DLD1 (cell line): ENCODE results near the gene CAV1.

ENCODE experiments used
- in situ Hi-C: cut with HindIII; loops from 2 replicates; pipeline ENCODE4 v1.10.0; 2017; ENCODE audit warnings: low sequenced_read_pairs

CAV1 gene

GRCh38 chr7:116552602-116553001 lies 27.8 kb downstream of the CAV1 start:
- in situ Hi-C loops, result no loop called here

DNA sequence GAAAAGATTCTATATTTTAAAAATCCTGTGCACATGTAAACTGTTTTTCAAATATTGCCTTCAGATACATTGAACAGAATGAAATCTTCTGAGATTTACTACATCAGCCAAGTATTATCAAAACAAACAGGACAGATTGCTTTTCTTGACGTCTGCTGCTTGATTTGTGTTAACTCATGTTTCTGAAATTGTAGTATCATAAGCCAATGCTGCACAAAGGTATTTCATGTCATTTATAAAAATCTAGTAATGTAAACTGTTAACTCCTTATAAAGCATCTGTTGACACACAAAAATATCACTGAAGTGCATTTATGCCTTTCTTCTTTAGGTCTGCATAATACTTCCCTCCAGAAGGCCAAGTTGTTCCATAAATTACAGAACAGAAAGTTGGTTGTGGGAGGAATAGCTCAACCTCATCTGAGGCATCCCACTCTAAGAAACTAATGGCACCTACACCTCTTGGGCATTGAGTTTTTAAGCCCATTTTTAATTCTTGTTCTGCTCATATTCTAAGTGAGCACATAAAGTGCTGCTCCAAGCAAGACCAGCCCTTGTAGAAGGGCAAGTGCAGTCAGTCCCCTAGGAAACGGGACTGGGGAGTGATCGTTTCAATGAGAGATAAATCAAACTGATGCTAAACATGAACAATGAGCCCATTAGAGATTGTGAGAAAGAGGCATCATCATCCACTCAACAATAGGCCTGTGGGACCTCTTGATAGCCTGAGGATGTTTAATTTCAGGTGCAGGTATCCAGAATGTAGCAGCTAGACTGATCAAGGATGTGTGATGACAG lies 28.5 kb downstream of the CAV1 start:
- in situ Hi-C loops, result no loop called here

DNA sequence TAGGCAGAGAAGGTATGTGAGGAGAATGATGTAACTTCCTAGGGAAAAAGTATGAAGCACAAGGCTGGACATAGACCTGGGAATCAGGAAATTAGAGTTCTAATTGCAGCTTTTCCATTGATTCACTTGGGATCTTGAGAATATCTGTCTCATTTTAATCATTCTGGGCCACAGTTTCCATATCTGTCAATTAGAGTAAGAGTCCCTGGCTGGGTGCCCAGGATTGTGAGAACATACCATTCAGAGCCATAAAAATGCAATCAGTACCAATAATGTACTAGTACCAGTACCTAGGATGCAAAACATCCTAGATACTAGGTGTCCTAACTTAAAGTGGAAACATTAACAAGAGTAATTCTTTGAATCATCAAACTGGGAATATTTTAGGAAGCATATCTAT lies 29.6 kb downstream of the CAV1 start:
- in situ Hi-C loops, result no loop called here

- in situ Hi-C loops, result no loop called here
Observed at GRCh38 chr7:116554911-116555310, 30.1 kb downstream of the CAV1 start.

DNA sequence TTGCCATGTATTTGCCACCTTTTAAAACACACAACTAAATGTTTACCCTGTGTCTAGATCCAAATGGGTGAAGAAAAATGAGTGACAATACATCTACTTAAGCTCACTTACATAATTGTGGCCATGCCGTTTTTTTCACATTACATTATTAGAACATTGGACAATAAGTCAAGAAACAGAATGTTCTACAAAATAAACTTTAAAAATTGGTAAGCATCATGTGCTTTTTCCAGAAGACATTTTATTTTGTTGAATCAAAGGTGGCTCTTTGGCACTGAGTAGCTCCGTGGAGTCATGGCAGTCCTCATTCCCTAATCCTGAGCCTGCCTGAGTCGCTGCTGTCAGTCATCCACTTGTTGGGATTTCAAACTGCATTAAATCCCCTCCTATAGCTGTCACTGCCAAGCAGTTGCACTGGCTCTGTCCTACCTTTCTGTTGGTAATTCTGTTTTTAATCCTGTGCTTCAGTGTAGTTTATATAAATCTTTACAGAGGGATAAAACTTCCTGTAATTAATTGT lies 32.3 kb downstream of the CAV1 start:
- in situ Hi-C loops, result no loop called here

- in situ Hi-C loops, result no loop called here
Observed at GRCh38 chr7:116557901-116558300, 33.1 kb downstream of the CAV1 start.

GRCh38 chr7:116560021-116560970 lies 35.5 kb downstream of the CAV1 start:
- in situ Hi-C loops, result no loop called here

DNA sequence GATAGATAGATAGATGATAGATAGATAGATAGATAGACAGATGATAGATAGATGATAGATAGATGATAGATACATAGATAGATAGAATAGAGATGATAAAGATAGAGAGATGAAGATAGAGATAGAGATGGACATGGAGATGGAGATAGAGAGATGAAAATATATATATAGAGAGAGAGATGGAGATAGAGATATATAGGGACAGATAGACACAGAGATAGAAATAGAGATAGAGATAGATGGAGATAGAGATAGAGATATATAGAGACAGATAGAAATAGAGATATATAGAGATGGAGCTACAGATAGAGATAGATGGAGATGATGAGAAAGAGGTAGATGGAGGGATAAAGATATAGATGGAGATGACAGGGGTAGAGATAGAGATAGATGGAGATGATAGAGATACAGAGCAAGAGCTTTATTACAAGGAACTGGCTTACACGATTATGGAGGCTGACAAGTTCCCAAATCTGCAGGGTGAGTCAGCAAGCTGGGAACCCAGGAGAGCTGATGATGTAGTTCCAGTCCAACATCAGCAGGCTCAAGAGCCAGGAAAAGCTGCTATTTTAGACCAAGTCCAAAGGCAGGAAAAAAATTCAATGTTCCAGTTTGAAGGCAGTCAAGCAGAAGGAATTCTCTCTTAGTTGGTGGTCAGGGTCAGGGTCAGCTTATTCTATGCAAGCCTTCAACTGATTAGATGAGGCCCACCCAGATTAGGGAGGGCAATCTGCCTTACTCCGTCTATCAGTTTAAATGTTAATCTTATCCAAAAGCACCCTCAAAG lies 37.1 kb downstream of the CAV1 start:
- in situ Hi-C loops, result no loop called here

DNA sequence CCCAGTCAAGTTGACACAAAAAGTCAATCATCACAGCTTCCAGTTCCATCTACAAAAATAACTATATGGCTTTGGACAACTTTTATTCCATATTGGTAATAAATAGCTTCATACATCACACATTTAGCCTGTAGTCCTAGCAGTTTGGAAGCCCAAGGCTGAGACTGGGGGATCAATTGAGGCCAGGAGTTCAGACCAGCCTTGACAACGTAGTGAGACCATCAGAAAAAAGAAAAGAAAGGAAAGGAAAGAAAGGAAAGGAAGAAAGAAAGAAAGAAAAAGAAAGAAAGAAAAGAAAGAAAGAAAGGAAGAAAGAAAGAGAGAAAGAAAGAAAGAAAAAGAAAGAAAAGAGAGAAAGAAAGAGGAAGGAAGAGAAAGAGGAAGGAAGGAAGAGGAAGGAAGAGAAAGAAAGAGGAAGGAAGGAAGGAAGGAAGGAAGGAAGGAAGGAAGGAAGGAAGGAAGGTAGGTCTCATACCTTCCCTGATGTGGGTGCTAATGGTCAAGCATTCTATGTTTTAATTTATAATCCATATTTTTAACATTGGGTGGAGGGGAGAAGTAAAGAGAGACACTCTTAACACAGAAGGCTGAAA lies 37.8 kb downstream of the CAV1 start:
- in situ Hi-C loops, result no loop called here

DNA sequence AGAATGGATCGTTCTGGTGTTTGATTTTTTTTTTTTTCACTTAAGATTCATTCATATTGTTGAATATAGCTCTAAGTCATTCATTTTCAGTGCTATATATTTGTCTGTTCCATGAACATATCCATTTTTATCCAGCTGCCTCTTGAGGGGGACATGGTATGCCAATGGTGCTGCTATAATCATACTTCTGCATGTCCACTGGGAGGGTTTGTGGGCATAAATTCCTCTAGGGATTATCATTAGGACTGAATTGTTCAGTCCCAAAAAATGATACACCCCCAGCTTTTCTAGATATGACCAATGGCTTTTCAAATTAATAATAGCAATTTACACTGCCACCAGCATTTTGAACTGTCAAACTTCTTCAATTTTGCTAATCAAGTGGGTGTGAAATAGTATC lies 41.1 kb downstream of the CAV1 start:
- in situ Hi-C loops, result no loop called here

- in situ Hi-C loops, result no loop called here
Observed at GRCh38 chr7:116566666-116567065, 41.8 kb downstream of the CAV1 start.

- in situ Hi-C loops, result no loop called here
Observed at GRCh38 chr7:116569737-116570136, 44.9 kb downstream of the CAV1 start.

DNA sequence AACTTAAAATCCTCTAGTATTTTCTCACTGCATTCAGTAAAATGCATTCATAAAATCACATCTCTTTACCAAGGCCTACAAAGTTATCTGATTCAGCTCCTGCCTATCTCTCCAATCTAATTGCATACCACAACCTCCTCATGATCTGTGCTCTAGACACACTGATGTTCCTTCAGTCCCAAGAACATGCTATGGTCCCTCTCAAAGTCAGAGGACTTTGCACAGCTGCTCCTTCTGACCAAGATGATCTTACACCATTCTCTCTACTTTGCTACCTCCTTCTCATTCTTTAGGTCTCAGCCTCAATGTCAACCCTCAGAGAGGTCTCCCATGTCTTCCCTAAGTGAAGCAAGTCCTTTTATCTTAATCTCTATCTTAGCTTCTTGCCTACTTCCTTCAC lies 45.5 kb downstream of the CAV1 start:
- in situ Hi-C loops, result no loop called here

- in situ Hi-C loops, result no loop called here
Observed at GRCh38 chr7:116571037-116571436, 46.2 kb downstream of the CAV1 start.

DNA sequence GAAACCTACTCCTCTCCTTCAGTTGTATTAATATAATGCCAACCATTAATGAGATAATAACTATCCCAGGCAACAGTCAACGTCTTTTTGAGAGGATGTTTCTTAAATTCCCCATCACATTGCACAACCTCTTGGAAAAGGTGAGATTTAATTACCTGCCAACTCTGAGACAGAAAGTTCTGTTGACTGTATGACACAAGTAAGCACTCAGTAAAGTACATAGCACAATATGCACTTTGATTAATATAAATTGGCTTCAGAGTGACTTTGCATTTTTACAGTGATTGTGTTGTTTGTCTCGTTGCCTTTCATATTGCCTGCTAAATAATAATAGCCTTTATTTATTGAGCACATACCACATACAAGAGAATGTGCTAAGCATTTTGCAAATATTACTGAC lies 46.7 kb downstream of the CAV1 start:
- in situ Hi-C loops, result no loop called here

DNA sequence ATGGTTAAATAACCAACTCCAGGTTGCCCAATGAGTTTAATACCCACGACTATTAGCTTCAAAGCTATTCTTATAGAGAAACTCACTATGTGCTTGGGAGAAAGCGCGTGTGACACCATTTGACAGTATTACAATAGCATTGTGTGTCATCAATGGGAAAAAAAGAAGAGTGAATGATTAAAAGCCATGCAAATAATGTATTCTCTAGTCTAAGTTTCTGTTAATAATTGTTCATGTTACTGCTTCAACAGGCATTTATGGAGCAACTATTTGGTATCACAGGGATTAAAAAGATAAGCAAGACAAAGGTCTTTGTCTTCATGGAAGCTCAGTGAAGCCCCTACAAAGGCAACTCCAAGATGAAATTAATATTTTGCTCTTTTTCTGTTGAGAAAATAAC lies 47.2 kb downstream of the CAV1 start:
- in situ Hi-C loops, result no loop called here

DNA sequence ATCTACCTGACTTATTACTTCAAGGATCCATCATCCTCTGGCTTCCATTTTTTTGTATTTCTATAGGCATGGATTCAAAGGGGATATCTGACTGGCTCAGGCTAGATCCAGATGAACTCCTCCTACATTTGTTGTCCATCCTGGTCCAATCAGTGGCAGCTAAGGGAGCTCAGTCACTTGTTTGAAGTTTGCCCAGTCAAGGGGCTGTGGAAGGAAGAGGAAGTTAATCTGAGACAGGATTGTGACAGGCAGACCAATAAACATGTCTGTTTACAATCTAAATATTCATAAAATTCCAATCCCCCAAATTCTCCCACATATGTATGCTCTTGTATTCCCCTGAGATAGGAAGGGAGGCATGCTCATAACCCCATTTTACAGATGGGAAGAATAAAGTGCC lies 48.7 kb downstream of the CAV1 start:
- in situ Hi-C loops, result no loop called here

DNA sequence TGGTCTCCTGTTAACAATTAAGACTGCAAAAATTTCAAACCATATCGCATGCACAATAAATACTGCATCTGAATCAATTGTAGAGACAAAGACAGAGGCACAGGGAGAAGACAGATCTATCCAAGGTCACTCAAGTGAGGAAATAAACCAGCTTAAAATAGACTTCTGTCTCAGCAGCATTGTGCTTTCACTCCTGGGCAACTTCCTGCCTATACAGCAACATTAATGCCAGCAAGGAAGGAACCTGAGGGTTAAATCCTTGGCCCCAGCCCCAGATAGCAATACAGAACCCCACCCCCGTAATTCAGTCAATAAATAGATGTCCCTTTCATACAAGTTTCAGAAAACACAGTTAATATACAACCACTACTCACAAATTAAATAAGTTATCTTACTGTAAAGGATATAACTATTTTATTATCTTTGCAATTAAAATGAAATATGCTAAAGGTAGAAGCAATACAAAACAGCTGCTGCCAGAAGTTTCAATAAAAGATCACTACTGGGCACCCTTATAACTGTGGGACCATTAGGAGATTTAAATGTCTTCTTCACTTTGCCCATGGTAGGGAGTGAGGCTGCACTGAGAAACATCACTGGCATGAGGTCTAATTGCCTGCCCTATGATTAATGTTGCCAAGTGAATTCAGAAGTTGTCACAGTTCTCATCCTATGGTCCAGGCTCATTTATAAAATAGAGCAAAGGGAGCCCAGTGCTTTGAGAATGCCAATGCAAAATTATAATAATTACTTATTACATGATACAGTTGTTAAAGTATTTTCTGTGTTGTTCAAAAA lies 49.4 kb downstream of the CAV1 start:
- in situ Hi-C loops, result no loop called here

GRCh38 chr7:116575853-116576252 lies 51.0 kb downstream of the CAV1 start:
- in situ Hi-C loops, result loop anchor here (25.0 kb wide), 1 partner anchor 314 kb away; no protein-coding TSS in a partner anchor
